Stimulated activated CD8-positive, alpha-beta memory T cell treated with anti-CD3 and anti-CD28 coated beads, Interleukin-7, amount 100 ng/mL, for 48 hours (primary cell): ENCODE results near the gene UIMC1.
"Not testable (repeated sequence)": the region's sequence is repeated elsewhere in the genome, so short reads cannot be mapped to it uniquely, and the experiment has no call there.

Experiments
- DNase-seq, 2 donors: peaks; one replicate each; pipeline ENCODE4 v3.0.0-alpha.2; 2020; ENCODE audit warnings: low read depth in 1 of 2; ENCODE audit errors: extremely low read depth in 1 of 2

Gene UIMC1

GRCh38 chr5:176873541-176874172 lies 132.9 kb downstream of the UIMC1 start:
- no peak for DNase-seq

- not testable (repeated sequence) for DNase-seq
Observed at GRCh38 chr5:176873011-176873410, 133.6 kb downstream of the UIMC1 start.

GRCh38 chr5:176872586-176872985 lies 134.0 kb downstream of the UIMC1 start:
- not testable (repeated sequence) for DNase-seq

GRCh38 chr5:176870644-176871043 lies 135.9 kb downstream of the UIMC1 start:
- DNase-seq = not testable (repeated sequence)

GRCh38 chr5:176870110-176870591 lies 136.4 kb downstream of the UIMC1 start:
- no peak for DNase-seq

- no peak for DNase-seq
Observed at GRCh38 chr5:176869501-176870109, 137.0 kb downstream of the UIMC1 start.

- DNase-seq = no peak
Observed at GRCh38 chr5:176868731-176869130, 137.8 kb downstream of the UIMC1 start.

GRCh38 chr5:176868126-176868525 lies 138.5 kb downstream of the UIMC1 start:
- no peak for DNase-seq

GRCh38 chr5:176866707-176867310 lies 139.8 kb downstream of the UIMC1 start:
- DNase-seq = no peak

GRCh38 chr5:176865964-176866363 lies 140.6 kb downstream of the UIMC1 start:
- no peak for DNase-seq

GRCh38 chr5:176864755-176865154 lies 141.8 kb downstream of the UIMC1 start:
- no peak for DNase-seq

GRCh38 chr5:176863765-176864098 lies 142.8 kb downstream of the UIMC1 start:
- no peak for DNase-seq

- DNase-seq = no peak
Observed at GRCh38 chr5:176863041-176863764, 143.4 kb downstream of the UIMC1 start.

- no peak for DNase-seq
Observed at GRCh38 chr5:176862330-176862995, 144.1 kb downstream of the UIMC1 start.

GRCh38 chr5:176861276-176861675 lies 145.3 kb downstream of the UIMC1 start:
- no peak for DNase-seq

- no peak for DNase-seq
Observed at GRCh38 chr5:176860381-176860780, 146.2 kb downstream of the UIMC1 start.

- no peak for DNase-seq
Observed at GRCh38 chr5:176859916-176860315, 146.7 kb downstream of the UIMC1 start.

GRCh38 chr5:176857894-176858273 lies 148.7 kb downstream of the UIMC1 start:
- no peak for DNase-seq

GRCh38 chr5:176857216-176857893 lies 149.2 kb downstream of the UIMC1 start:
- no peak for DNase-seq

- no peak for DNase-seq
Observed at GRCh38 chr5:176856746-176857145, 149.8 kb downstream of the UIMC1 start.

GRCh38 chr5:176855598-176855997 lies 151.0 kb downstream of the UIMC1 start:
- DNase-seq = no peak
